Gastrocnemius medialis (tissue), 4 donors: Measurements from ENCODE around the gene SESN3.
A peak's percentile ranks its signal among the peaks of the same experiment; 100 is the strongest.

Experiments
- CTCF ChIP-seq, 5 experiments: fragments of 450-650 bp in 3 of 5; fragments of 200-600 bp in 2 of 5; sonication (generic) in 2 of 5; IDR thresholded peaks in 4 of 5; conservative IDR thresholded peaks in 1 of 5; 1 replicate in 4 of 5; 2 replicates in 1 of 5; pipeline ENCODE4 v1.5.1; 2016 to 2019; ENCODE audit warnings: antibody characterized with exemption in 5 of 5, mild to moderate bottlenecking in 3 of 5, moderate library complexity in 3 of 5
- POLR2A ChIP-seq, 2 donors: fragments of 450-650 bp; IDR thresholded peaks; one replicate each; pipeline ENCODE4 v1.6.1; 2017; ENCODE audit warnings: antibody characterized with exemption in 2 of 2, mild to moderate bottlenecking in 2 of 2, moderate library complexity in 2 of 2

- TF ChIP-seq CTCF (IDR thresholded peaks at IDR 0.05 in 4 of 5, conservative IDR thresholded peaks at IDR 0.05 in 1 of 5) (peak; percentile 17 to 49 (median 20)), POLR2A (IDR thresholded peaks at IDR 0.05) (no peak)
Observed at GRCh38 chr11:95138448-95138847, 92.6 kb downstream of the SESN3 start.
